ENCODE measurements around the gene SCAF8.

The SCAF8 gene

DNA sequence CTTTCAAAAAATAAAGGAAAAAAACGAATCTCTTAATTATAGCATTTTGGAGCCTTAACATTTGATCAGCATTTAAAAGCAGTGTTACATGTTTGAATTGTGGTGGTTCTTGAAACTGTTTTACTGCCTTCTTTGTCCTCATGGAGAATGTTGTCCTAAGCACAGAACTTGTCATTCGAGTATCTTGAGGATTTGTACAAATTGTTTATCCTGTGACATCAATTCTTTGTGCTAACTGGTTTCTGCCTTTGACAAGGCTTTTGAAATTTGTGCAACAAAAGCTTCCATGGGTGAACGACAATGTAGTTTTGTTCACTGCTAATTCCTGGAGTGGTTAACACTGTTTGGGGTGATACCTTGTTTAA is 130.8 kb downstream of the SCAF8 start:
- Histone ChIP-seq H3K79me2 (ENCODE audit: control insufficient read depth, insufficient read depth, low read length, unreplicated experiment) (no peaks in the 10 kb centered on the region), H3K27me3 (ENCODE audit: insufficient read depth, low read length) (no peaks in the 10 kb centered on the region), H3K4me1 (ENCODE audit: control insufficient read depth, insufficient read depth, low read length, unreplicated experiment) (no peaks in the 10 kb centered on the region), H3K36me3 (ENCODE audit: insufficient read depth, low read length) (no peaks in the 10 kb centered on the region; the same call in 1 of the 2 replicates), H3K4me3 (ENCODE audit: low read depth, low read length) (no peak overlapping the region), H3K27ac (ENCODE audit: low read depth, low read length) (no peak overlapping the region), H2AFZ (ENCODE audit: low read length, unreplicated experiment) (no peak overlapping the region)

DNA sequence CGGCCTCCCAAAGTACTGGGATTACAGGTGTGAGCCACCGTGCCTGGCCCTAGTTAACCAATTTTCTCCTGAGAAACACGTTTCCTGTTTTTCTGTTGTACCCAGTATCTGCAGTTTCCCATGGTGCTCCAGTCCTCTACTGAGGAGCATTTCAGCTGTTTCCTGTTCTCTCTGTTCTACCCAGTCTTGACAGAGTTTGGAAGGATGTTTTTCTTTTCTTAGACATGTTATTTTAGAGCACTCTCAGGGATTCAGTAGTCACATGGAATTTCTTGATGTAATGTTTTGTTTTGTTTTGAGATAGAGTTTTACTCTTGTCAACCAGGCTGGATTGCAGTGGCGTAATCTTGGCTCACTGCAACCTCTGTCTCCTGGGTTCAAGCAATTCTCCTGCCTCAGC is 132.1 kb downstream of the SCAF8 start:
- no peaks in the 10 kb centered on the region for H3K4me1 ChIP-seq (ENCODE audit: control insufficient read depth, insufficient read depth, low read length, unreplicated experiment)
- no peak overlapping the region for H3K4me3 ChIP-seq (ENCODE audit: low read depth, low read length)
- H3K79me2 ChIP-seq (ENCODE audit: control insufficient read depth, insufficient read depth, low read length, unreplicated experiment), result no peaks in the 10 kb centered on the region
- H3K27ac ChIP-seq (ENCODE audit: low read depth, low read length), result no peak overlapping the region
- no peaks in the 10 kb centered on the region; the same call in 1 of the 2 replicates for H3K36me3 ChIP-seq (ENCODE audit: insufficient read depth, low read length)
- no peaks in the 10 kb centered on the region for H3K27me3 ChIP-seq (ENCODE audit: insufficient read depth, low read length)
- H2AFZ ChIP-seq (ENCODE audit: low read length, unreplicated experiment), result no peak overlapping the region

DNA sequence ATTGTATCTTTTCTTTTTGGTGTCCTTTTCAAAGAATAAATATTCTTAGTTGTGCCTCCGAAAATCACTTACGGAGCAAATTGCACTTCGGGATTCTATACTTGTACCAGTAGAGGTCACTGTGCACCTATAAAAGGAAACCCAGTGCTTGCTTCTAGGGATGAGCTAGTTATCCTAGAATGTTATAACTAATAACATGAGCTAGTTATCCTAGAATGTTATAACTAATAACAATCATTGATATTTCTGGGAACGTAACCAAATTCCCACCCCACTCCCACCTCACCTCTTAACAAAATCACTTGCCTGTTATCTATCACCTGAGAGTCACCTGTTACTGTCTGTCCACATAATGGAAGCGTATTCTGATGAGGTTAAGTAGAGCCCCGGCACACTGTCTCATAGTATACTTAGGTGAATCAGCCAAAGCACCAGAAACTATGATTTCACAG is 135.0 kb downstream of the SCAF8 start:
- H3K4me3 ChIP-seq (ENCODE audit: low read depth, low read length), result no peak overlapping the region
- H2AFZ ChIP-seq (ENCODE audit: low read length, unreplicated experiment), result no peak overlapping the region
- H3K27ac ChIP-seq (ENCODE audit: low read depth, low read length), result no peak overlapping the region
- no peaks in the 10 kb centered on the region for H3K79me2 ChIP-seq (ENCODE audit: control insufficient read depth, insufficient read depth, low read length, unreplicated experiment)
- no peaks in the 10 kb centered on the region; the same call in 1 of the 2 replicates for H3K36me3 ChIP-seq (ENCODE audit: insufficient read depth, low read length)
- H3K27me3 ChIP-seq (ENCODE audit: insufficient read depth, low read length), result no peaks in the 10 kb centered on the region
- H3K4me1 ChIP-seq (ENCODE audit: control insufficient read depth, insufficient read depth, low read length, unreplicated experiment), result no peaks in the 10 kb centered on the region

DNA sequence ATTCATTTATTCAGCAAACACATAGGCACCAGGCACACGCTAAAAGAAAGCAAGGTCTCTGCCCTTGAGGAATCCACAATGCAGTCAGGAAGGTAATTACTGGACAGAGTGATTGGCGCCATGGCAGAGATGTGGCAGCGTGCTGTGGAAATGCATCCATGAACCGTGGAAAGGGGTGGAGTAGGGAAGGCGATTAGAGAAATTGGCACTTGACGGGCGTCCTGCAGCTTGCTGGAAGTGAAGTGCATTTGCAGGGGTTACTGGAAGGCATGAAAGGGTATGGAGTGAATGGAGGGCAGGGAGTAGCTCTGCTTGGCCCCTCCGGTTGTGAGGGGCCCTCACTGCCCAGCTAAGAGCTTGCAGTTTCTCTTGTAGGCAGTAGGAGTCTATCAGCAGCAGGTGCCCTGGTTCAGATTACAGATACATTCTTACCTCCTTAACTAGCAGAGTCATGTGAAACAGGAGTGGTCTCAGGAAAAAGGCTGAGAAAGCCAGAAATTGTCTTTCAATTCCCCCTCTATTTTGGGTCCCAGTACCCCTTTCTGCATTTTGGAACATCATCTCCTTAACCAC is 139.4 kb downstream of the SCAF8 start:
- Histone ChIP-seq H3K4me3 (ENCODE audit: low read depth, low read length) (no peak overlapping the region), H3K27ac (ENCODE audit: low read depth, low read length) (no peak overlapping the region), H3K36me3 (ENCODE audit: insufficient read depth, low read length) (no peaks in the 10 kb centered on the region), H3K27me3 (ENCODE audit: insufficient read depth, low read length) (no peaks in the 10 kb centered on the region), H3K4me1 (ENCODE audit: control insufficient read depth, insufficient read depth, low read length, unreplicated experiment) (no peaks in the 10 kb centered on the region), H2AFZ (ENCODE audit: low read length, unreplicated experiment) (no peak overlapping the region), H3K79me2 (ENCODE audit: control insufficient read depth, insufficient read depth, low read length, unreplicated experiment) (no peaks in the 10 kb centered on the region)

DNA sequence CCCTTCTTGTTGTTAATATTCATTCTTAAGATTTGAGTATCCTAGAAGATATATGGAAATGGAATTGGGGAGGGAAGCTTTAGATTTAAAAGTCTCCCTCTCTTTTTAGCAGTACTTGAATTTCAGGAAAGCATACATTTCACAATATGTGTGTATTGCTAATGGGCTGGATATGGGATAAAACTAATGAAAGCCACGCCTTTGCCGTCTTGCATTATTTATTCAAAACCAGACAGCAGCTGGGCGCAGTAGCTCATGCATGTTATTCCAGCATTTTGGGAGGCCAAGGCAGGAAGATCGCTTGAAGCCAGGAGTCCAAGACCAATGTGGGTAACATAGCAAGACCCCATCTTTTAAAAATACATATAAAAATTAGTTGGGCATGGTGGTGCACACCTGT is 140.3 kb downstream of the SCAF8 start:
- Histone ChIP-seq H3K27me3 (ENCODE audit: insufficient read depth, low read length) (no peaks in the 10 kb centered on the region), H3K4me1 (ENCODE audit: control insufficient read depth, insufficient read depth, low read length, unreplicated experiment) (peaks cover 4% of the 10 kb centered on the region), H3K27ac (ENCODE audit: low read depth, low read length) (no peak overlapping the region), H3K36me3 (ENCODE audit: insufficient read depth, low read length) (no peaks in the 10 kb centered on the region), H3K4me3 (ENCODE audit: low read depth, low read length) (no peak overlapping the region), H2AFZ (ENCODE audit: low read length, unreplicated experiment) (no peak overlapping the region), H3K79me2 (ENCODE audit: control insufficient read depth, insufficient read depth, low read length, unreplicated experiment) (no peaks in the 10 kb centered on the region)

DNA sequence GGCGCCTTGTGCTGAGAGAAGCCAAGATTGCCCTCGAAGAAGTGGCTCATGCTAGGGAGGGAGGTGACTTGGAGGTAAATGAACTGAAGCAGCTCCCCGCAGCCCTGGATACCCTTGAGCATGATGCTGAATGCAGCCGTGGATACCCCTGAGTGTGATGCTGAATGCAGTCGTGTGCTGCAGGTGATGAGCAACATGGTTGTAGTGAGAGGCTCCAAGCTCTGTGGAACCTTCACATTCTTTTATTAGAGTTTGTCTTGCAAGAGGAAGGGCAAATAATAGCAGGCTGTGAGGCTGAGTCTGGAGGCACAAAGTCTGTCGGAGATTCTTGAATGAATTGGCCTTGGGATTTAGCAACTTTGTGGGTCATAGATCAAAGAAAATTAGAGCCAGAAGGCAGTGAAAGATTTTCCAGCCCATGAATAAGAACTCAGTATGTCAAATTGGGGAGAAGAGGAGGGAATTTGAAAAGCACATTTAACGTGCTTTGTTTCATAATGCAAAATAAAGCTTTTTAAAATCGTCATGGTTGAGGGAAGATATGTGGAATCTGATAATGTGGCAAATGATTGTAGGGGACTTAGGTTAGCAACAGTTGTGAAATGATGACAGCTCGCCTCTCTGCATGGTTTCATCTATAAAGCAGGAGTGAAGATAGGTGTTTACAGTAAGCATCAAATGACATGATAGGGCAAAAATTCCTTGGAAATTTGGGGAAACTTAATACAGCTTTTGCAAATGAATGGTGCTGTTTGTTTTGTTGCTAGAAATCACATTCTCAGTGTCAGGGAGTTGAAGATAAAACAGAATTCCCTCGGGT is 141.8 kb downstream of the SCAF8 start:
- H2AFZ ChIP-seq (ENCODE audit: low read length, unreplicated experiment), result no peak overlapping the region
- H3K4me1 ChIP-seq (ENCODE audit: control insufficient read depth, insufficient read depth, low read length, unreplicated experiment), result peaks cover 8% of the 10 kb centered on the region

DNA sequence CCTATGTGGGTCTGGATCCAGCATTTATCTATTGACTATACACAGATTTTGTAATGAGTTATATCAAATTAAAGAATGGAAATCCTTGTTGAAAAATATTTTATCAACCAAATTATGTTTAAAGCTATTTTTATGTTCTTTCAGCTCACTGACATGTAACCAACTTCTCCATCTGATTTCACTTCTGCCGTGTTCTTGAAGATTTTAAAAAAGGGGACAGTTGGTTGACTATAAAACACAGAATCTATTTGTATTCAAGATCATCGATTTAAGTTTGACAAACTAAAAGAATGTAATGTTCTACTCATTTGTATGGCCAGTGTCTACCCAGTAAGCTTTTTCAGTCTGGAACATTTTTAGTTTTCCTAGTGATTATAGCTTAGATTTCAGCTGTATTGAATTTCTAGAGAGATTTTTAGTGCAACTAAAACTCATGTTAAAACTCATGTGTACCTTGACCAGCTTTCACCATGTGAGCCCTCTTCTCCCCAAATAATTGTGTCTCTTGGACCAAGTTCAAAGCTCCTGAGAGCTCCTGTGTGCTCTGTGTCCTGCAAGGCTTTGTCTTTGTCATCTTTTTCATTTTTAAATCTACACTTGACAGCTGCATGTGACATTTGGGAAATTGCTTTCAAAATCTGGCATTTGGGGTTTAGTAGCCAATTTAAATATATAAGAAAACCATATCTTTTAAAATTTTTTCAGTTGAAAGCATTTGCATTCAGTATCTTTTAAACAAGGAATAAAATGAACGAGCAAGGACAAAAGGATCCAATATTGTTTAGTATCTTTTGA is 143.5 kb downstream of the SCAF8 start:
- H3K4me3 ChIP-seq (ENCODE audit: low read depth, low read length), result no peak overlapping the region
- no peaks in the 10 kb centered on the region for H3K36me3 ChIP-seq (ENCODE audit: insufficient read depth, low read length)
- H3K79me2 ChIP-seq (ENCODE audit: control insufficient read depth, insufficient read depth, low read length, unreplicated experiment), result no peaks in the 10 kb centered on the region
- H3K27me3 ChIP-seq (ENCODE audit: insufficient read depth, low read length), result no peaks in the 10 kb centered on the region
- no peak overlapping the region for H3K27ac ChIP-seq (ENCODE audit: low read depth, low read length)
- no peak overlapping the region for H2AFZ ChIP-seq (ENCODE audit: low read length, unreplicated experiment)
- peaks cover 8% of the 10 kb centered on the region for H3K4me1 ChIP-seq (ENCODE audit: control insufficient read depth, insufficient read depth, low read length, unreplicated experiment)

More for the DNA sequence above, 141.8 kb downstream of the SCAF8 start:
- H3K27ac ChIP-seq (ENCODE audit: low read depth, low read length), result no peak overlapping the region
- no peaks in the 10 kb centered on the region for H3K79me2 ChIP-seq (ENCODE audit: control insufficient read depth, insufficient read depth, low read length, unreplicated experiment)
- H3K27me3 ChIP-seq (ENCODE audit: insufficient read depth, low read length), result no peaks in the 10 kb centered on the region
- H3K36me3 ChIP-seq (ENCODE audit: insufficient read depth, low read length), result no peaks in the 10 kb centered on the region
- H3K4me3 ChIP-seq (ENCODE audit: low read depth, low read length), result no peak overlapping the region

DNA sequence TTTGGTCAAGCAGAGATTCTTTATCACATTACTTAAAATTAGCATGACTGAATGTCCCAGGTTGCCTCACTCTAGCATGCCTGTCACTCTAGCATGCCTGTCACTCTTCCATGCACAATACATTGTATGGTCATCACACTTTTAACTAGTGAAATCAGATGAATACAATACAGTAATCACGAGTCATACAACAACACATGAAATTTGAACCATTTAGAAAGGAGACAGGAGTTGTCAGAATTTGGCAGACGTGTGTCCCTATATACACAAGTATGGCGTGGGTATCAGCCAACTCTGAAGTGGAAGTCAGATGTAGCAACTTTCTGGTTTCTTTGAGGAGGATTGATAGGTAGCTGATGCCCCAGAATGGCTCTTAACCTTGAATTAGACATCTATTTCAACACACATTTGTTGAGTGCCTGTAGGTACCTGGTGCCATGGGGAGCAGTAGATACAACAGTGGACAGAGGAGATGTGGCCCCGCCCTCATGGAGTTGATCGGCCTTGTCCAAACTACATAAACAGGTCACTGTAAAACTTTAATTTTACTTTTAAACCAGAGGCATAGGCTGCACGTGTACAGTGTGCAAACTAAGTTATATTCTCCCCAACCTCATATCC is 145.8 kb downstream of the SCAF8 start:
- H3K27me3 ChIP-seq (ENCODE audit: insufficient read depth, low read length), result no peaks in the 10 kb centered on the region
- no peaks in the 10 kb centered on the region for H3K36me3 ChIP-seq (ENCODE audit: insufficient read depth, low read length)
- peaks cover 8% of the 10 kb centered on the region for H3K4me1 ChIP-seq (ENCODE audit: control insufficient read depth, insufficient read depth, low read length, unreplicated experiment)
- H2AFZ ChIP-seq (ENCODE audit: low read length, unreplicated experiment), result no peak overlapping the region
- no peak overlapping the region for H3K4me3 ChIP-seq (ENCODE audit: low read depth, low read length)
- H3K79me2 ChIP-seq (ENCODE audit: control insufficient read depth, insufficient read depth, low read length, unreplicated experiment), result no peaks in the 10 kb centered on the region
- no peak overlapping the region for H3K27ac ChIP-seq (ENCODE audit: low read depth, low read length)

DNA sequence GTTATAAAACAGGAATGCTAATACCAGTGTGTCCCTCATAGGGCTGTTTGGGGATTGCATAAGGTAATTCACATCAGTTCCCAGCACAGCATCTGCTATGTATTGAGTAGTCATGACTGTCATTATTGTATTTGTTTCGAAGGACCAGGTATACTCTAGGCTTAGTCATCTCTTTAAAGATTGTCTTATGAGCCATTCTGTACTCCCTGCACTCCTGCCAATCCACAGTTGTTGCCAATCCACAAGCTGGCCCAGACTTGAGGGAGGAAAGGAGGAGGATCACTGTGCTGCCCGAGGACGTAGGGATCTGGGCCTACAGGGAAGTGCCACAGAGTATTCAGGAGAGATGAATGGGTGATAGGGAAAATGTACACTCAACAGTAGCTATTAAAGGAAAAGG is 148.9 kb downstream of the SCAF8 start:
- no peaks in the 10 kb centered on the region for H3K36me3 ChIP-seq (ENCODE audit: insufficient read depth, low read length)
- no peak overlapping the region for H3K4me3 ChIP-seq (ENCODE audit: low read depth, low read length)
- no peaks in the 10 kb centered on the region for H3K27me3 ChIP-seq (ENCODE audit: insufficient read depth, low read length)
- H3K79me2 ChIP-seq (ENCODE audit: control insufficient read depth, insufficient read depth, low read length, unreplicated experiment), result no peaks in the 10 kb centered on the region
- H3K4me1 ChIP-seq (ENCODE audit: control insufficient read depth, insufficient read depth, low read length, unreplicated experiment), result peaks cover 8% of the 10 kb centered on the region
- H3K27ac ChIP-seq (ENCODE audit: low read depth, low read length), result no peak overlapping the region
- H2AFZ ChIP-seq (ENCODE audit: low read length, unreplicated experiment), result no peak overlapping the region

All from ACC112 (cell line).